GM23248 (cell line): ENCODE results near the gene GRIA1.

Experiments used
- EZH2 ChIP-seq: fragments of 200-600 bp; sonication (generic); IDR thresholded peaks from 2 replicates; pipeline ENCODE4 v1.6.1; 2018; ENCODE audit warnings: antibody characterized with exemption, mild to moderate bottlenecking; ENCODE audit not compliant: insufficient read depth, poor library complexity, severe bottlenecking
- EZH2phosphoT487 ChIP-seq: fragments of 200-600 bp; sonication (generic); IDR thresholded peaks from 2 replicates; pipeline ENCODE4 v1.6.1; 2018; ENCODE audit warnings: antibody characterized with exemption, moderate library complexity, mild to moderate bottlenecking, low read depth; ENCODE audit not compliant: insufficient read depth

- TF ChIP-seq EZH2phosphoT487 (no peak), EZH2 (no peak)
These were observed 26.7 kb upstream of the GRIA1 start for GRCh38 chr5:153463806-153464205.
